Activated CD8-positive, alpha-beta memory T cell treated with anti-CD3 and anti-CD28 coated beads for 24 hours (primary cell): ENCODE measurements around the gene SREBF1.
"Not testable (repeated sequence)": the region's sequence is repeated elsewhere in the genome, so short reads cannot be mapped to it uniquely, and the experiment has no call there.

Experiments
- DNase-seq: peaks from one replicate; pipeline ENCODE4 v3.0.0-alpha.2; 2020

Gene SREBF1

DNA sequence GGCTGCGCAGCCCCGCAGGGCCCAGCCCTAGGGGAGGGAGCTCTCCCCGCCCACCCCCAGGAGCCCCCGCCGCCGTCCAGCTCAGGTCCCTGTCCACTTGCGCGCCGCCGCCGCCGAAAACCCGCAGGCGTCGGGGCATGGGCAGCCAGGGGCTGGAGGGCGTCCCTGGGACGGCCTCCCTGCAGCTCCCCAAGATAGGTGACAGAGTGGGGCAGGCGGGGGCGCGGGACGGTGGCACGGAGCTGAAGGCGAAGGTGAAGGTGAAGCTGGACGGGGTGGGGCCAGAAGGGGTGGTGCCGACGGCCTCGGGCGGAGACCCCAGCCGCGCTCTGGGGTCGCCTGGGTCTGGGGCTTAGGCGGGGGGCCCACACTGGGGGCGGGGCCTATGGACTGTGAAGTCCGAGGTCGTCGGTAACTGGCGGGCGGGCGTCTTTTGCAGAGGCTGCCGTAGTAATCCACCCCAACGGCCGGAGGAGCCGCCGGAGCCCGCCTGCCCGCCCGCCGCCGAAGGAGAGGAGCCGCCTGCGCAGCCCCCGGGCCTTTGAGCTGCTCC lies 27.2 kb downstream of the SREBF1 start:
- no peak for DNase-seq

DNA sequence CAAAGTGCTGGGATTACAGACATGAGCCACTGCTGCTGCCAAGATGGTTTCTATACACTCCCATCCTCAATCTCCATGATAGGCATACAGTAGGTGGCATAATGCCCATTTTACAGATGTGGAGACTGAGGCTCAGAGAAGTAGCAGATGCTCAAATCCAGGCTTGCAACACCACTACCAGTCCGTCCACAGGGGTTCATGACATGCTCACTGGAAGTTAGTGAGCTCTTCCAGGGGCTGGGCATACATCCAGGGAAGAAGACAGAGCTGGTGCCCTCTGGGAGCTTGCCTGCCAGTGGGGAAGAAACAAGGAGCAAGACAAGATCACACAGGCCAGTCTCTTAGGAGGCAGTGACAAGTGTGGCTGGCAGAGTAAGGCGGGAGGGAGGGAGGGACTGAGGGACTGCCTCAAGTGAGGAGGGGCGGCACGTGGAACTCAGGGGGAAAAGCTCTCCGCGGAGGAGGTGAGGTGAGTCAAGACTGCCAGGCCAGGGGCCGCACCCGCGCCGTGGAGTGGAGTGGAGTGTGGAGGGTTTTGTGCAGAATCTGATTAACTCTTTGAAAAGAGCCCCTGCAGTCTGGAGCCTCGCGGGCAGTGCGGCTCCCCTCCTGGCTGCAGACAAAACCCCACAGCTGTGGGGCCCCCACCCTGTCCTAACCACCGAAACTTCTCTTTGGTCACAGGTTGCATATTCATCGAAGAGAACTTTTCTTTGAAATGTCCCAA lies 27.9 kb downstream of the SREBF1 start:
- DNase-seq, result no peak

DNA sequence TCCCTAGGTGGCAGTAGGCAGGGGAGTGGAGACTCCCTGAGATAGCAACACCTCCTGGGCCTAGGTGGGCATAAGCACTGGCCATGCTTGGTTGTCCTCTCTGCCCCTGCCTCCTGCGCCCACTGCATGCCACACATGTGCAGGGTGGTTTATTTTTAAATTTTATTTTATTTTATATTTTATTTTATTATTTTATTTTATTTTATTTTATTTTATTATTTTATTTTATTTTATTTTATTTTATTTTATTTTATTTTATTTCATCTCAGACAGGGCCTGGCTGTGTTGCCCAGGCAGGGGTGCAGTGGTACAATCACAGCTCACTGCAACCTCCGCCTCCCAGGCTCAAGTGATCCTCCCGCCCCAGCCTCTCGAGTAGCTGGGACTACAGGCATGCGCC lies 28.6 kb downstream of the SREBF1 start:
- DNase-seq, result not testable (repeated sequence)

DNA sequence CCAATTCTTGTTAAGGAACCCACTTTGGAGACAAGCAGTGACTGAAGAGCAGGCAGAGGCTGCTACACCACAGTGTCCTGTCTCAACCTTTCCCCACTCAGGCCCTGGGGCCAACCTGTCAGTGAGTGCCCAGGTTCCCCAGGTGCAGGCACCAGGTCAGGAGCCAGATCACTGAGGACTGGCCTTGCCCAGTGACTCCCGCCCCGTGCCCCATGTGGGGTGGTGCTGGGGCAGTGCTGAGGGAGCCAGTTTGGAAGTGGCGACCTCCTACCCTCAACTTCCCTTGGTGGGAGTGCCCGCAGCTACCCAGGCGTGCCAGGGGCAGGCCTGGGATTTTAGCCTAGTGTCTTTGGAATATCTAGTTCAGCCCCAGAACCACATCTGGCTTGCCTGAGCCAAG lies 29.3 kb downstream of the SREBF1 start:
- DNase-seq, result no peak

DNA sequence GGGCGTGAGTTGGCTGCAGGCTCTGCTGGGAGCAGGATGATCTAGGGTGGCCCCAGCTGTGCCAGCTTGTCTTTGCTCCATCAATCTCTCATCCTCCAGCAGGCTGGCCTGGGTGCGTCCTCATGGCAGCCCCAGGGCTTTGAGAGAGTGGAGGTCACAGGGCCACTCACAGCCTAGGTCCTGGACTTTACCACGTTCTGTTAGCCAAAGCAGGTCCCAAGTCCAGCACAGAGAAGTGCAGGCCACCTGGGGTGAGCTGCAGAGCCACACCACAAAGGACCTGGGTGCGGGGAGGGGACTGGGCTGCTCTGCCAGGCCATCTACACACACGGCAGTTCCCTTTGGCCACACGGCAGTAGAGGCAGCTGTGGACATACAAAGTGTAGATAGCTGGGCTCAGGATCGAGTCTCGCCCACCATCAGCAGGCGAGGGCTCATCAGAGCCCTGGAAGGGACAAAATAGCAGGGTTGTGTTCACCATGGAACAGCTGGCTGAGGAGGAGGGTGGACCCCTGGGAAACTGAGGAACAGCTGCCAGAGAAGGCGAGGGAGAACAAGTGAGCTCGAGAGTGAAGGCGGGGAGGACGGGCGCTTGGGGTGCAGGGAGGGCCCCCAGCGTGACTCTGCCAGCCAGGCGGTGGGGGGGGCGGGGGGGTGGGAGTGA lies 30.0 kb downstream of the SREBF1 start:
- DNase-seq, result no peak

DNA sequence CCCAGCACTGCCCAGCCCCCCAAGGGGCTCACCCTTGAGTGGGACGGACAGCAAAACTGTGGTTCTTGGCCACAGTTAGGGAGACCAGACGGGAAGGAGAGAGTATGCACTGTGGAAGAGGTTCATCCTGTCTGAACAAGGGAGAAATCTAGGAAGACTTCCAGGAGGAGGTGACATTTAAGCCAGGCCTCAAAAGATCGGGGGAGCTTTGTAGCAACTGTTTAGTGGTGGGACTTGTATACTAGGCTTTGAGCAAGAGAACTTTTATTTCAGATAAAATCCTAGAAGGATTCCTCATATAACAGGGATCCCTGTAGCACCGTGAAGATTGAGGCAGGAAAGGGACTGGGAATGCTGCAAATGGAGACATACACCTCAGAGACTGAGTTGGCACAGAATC lies 30.8 kb downstream of the SREBF1 start:
- DNase-seq, result no peak

DNA sequence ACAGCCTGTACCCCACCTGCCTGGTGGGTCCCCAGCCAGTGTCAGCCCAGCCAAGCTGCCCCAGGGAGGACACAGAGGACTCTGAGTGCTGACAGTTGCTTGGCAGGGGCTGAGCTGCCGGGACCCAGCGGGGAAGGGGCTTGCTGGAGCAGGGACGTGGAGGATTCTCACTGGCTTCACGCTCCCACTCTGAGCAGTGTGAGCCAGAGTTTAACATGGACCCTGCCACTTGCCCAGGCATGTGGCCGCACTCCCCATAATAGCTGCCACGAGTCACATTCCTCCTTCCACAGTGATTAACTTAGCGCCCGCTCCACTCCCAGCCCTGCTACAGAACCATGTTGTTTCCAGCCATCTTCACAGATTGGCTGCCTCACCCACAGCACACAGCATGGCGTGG lies 31.2 kb downstream of the SREBF1 start:
- DNase-seq, result no peak

DNA sequence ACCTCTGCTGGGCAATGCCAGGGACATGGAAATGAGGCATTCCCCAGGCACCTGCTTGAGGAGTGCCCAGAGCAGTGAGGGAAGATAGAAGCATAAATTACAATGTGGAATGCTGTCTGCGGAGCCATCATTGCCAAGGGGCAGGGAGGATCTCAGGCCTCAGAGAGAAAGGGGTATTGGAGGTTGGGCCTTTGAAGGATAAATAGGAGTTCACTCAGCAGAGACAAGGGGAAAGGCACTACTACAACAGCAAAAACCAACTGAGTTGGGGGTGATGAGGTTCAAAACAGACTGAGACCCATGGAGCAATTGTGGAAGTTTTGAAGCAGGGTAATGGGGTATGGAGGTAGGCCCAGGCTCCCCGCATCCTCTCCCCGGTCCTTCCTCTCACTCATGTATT lies 32.8 kb downstream of the SREBF1 start:
- DNase-seq, result no peak

DNA sequence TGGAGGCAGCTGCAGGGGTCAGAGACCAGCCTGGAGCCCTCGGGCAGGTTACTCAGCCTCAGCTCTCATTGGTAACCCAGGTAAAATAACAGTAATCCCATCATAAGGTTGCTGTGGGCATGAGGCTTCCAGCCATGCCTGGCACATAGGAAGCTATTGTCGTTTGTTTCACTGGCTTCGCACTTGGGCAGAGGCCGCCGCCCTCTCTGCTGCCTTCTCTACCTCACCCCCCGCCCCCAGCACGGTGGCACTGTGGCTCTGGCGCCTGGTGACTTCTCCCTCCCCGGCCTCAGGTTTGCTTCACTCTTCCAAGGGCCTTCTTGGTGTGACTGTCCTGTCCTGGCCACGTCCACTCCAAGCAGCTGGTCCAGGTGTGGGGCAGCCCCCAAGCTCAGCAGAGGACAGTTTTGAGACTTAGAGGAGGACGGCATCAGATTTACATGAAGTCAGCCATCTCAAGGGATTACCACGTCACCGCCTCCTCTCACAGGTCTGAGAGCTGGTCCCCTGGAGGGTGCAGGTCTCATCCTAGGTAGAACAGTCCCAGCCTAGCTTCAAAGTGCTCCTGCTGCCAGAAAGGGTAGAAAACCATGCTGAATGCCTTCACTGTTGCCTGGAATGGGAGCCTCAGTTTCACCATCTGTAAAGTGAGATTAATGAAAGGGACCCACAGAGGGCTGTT lies 34.8 kb downstream of the SREBF1 start:
- DNase-seq, result no peak

DNA sequence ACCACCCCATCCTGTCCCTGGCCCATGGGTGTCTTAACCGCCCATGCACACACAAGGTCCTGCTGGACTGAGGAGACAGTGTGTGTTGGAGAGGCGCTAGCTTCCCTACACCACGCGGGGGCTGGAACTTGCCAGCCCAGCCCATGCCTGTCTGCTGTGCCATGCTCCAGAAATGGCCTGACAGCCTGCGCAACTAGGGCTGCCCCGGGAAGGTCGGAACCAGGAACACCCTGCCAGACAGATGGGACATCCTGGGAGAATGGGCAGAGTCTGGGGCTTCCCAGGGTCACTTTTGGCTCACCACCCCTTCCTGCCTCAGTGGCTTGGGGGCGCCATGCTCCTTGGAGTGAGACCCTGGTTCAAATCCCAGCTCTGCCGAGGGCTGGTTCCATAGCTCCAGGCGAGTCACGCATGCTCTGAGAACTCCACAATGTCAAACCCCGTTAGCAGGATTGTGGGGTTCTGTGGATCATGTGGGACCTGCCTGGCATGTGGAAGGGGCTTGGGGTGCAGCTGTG lies 36.2 kb downstream of the SREBF1 start:
- DNase-seq, result no peak

DNA sequence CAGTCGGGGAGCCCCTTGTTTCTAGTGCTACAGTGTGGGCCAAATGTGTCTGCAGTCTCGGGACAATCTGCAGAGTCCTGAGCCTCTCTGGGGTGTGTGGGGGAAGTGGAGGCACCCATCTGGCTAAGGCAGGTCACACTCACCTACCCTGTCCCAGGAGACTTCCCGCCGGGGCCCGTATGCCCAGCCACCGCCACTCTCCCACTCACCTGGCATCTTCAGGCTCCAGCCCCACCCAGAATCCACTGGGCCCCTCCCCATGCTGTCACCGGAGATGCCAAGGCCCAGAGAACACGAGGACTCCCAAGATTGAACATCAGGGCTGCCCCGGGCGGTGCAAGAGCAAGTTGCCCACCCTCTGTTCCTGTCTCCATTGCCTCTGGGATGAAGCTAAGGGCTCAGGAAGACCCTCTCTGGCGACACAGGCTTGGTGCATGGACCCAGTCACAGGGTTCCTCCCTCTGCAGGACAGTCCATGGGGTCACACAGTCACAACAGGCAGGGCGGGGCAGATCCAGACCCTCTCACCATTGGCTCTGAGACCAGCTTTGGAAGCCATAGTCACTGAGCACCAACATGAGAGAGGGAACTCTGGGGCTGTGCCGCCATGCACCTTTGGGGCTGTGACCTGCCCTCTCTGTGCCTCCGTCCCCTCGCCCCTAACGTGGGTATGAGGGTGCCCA lies 38.1 kb downstream of the SREBF1 start:
- DNase-seq, result no peak

DNA sequence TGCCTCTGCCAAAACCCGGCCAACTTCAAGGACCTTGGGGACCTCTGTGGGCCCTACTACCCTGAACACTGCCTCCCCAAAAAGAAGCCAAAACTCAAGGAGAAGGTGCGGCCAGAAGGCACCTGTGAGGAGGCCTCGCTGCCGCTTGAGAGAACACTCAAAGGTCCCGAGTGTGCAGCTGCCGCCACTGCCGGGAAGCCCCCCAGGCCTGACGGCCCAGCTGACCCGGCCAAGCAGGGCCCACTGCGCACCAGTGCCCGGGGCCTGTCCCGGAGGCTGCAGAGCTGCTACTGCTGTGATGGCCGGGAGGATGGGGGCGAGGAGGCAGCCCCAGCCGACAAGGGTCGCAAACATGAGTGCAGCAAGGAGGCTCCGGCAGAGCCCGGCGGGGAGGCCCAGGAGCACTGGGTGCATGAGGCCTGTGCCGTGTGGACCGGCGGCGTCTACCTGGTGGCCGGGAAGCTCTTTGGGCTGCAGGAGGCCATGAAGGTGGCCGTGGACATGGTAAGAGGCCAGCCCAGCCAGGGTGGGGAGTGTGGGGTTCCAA lies 38.7 kb downstream of the SREBF1 start:
- no peak for DNase-seq

DNA sequence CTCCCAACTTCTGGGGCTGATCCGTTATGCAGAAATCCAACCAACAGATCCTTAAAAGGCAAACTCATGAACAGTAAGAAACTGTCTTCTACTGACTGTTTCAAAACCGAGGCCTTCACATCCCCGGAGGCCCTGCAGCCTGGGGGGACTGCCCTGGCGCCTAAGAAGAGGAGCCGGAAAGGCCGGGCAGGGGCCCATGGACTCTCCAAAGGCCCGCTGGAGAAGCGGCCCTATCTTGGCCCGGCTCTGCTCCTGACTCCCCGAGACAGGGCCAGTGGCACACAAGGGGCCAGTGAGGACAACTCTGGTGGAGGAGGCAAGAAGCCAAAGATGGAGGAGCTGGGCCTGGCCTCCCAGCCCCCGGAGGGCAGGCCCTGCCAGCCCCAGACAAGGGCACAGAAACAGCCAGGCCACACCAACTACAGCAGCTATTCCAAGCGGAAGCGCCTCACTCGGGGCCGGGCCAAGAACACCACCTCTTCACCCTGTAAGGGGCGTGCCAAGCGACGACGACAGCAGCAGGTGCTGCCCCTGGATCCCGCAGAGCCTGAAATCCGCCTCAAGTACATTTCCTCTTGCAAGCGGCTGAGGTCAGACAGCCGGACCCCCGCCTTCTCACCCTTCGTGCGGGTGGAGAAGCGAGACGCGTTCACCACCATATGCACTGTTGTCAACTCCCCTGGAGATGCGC lies 39.5 kb downstream of the SREBF1 start:
- no peak for DNase-seq

DNA sequence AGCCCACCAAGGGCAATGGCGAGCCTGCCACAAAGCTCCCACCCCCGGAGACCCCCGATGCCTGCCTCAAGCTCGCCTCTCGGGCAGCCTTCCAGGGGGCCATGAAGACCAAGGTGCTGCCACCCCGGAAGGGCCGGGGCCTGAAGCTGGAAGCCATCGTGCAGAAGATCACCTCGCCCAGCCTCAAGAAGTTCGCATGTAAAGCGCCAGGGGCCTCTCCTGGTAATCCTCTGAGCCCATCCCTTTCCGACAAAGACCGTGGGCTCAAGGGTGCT lies 40.1 kb downstream of the SREBF1 start:
- no peak for DNase-seq

DNA sequence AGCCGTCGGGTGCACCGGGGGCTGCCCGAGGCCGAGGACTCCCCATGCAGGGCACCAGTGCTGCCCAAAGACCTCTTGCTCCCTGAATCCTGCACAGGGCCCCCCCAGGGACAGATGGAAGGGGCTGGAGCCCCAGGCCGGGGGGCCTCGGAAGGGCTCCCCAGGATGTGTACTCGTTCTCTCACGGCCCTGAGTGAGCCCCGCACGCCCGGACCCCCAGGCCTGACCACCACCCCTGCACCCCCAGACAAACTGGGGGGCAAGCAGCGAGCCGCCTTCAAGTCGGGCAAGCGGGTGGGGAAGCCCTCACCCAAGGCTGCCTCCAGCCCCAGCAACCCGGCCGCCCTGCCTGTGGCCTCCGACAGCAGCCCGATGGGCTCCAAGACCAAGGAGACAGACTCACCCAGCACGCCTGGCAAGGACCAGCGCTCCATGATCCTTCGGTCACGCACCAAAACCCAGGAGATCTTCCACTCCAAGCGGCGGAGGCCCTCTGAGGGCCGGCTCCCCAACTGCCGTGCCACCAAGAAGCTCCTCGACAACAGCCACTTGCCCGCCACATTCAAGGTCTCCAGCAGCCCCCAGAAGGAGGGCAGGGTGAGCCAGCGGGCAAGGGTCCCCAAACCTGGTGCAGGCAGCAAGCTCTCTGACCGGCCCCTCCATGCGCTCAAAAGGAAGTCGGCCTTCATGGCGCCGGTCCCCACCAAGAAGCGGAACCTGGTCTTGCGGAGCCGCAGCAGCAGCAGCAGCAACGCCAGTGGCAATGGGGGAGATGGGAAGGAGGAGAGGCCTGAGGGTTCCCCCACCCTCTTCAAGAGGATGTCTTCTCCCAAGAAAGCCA lies 40.6 kb downstream of the SREBF1 start:
- DNase-seq, result no peak

DNA sequence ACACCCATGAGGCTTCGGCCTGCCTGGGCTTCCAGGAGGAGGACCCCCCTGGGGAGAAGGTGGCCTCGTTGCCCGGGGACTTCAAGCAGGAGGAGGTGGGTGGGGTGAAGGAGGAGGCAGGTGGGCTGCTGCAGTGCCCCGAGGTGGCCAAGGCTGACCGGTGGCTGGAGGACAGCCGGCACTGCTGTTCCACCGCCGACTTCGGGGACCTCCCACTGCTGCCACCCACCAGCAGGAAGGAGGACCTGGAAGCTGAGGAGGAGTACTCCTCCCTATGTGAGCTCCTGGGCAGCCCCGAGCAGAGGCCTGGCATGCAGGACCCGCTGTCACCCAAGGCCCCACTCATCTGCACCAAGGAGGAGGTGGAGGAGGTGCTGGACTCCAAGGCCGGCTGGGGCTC lies 41.5 kb downstream of the SREBF1 start:
- no peak for DNase-seq

DNA sequence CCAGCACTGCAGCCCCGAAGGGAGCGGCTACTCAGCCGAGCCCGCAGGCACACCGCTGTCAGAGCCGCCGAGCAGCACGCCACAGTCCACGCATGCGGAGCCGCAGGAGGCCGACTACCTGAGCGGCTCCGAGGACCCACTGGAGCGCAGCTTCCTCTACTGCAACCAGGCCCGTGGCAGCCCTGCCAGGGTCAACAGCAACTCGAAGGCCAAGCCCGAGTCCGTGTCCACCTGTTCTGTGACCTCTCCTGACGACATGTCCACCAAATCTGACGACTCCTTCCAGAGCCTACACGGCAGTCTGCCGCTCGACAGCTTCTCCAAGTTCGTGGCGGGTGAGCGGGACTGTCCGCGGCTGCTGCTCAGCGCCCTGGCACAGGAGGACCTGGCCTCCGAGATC lies 42.4 kb downstream of the SREBF1 start:
- DNase-seq, result no peak

DNA sequence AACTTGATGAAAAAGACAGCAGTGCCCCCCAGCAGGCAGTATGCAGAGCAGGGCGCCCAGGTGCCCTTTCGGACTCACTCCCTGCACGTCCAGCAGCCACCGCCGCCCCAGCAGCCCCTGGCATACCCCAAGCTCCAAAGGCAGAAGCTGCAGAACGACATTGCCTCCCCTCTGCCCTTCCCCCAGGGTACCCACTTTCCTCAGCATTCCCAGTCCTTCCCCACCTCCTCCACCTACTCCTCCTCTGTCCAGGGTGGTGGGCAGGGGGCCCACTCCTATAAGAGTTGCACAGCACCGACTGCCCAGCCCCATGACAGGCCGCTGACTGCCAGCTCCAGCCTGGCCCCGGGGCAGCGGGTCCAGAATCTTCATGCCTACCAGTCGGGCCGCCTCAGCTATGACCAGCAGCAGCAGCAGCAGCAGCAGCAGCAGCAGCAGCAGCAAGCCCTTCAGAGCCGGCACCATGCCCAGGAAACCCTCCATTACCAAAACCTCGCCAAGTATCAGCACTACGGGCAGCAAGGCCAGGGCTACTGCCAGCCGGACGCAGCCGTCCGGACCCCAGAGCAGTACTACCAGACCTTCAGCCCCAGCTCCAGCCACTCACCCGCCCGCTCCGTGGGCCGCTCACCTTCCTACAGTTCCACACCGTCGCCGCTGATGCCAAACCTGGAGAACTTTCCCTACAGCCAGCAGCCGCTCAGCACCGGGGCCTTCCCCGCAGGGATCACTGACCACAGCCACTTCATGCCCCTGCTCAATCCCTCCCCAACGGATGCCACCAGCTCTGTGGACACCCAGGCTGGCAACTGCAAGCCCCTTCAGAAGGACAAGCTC lies 43.2 kb downstream of the SREBF1 start:
- no peak for DNase-seq

DNA sequence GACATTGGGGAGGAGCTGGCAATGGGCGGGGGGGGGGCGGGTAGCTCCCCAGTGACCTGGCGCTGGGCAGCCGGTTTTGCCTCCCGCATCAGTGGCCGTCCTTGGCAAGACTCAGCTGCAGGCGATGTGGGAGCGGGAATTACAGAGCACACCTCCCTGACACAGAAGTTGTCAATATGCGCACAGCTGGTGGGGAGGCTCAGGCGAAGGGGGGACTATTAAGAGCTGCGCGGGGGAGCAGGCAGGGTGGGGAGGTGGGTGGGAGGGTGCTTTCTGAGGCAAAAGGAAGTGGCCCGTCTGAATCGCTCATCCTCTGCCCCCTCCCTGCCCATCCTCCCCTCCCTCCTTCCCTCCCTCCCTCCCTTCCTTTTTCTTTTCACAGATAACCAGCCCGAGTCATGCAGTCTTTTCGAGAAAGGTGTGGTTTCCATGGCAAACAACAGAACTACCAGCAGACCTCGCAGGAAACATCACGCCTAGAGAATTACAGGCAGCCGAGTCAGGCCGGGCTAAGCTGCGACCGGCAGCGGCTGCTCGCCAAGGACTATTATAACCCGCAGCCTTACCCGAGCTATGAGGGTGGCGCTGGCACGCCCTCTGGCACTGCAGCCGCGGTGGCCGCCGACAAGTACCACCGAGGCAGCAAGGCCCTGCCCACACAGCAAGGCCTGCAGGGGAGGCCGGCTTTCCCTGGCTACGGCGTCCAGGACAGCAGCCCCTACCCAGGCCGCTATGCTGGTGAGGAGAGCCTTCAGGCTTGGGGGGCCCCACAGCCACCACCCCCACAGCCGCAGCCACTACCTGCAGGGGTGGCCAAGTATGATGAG lies 44.0 kb downstream of the SREBF1 start:
- peak; percentile 73 for DNase-seq
